DND-41 (cell line): Measurements from ENCODE around the gene MRPL24.

ENCODE experiments used
- ATAC-seq: fragments of 200-7000 bp; cut with Tn5 transposase; 3 replicates; pipeline ENCODE4 v1.9.1; 2021; ENCODE audit warnings: low read depth; ENCODE audit not compliant: insufficient read depth
- DNase-seq: peaks from one replicate; pipeline ENCODE4 v3.0.0-alpha.2; 2020
- H2AFZ ChIP-seq: 2 replicates; pipeline ENCODE4 v1.6.0; 2012; ENCODE audit warnings: low read depth, low read length
- H3K27ac ChIP-seq: 2 replicates; pipeline ENCODE4 v1.5.1; 2012; ENCODE audit warnings: low read length, inconsistent platforms
- H3K27me3 ChIP-seq: fragments of 200-600 bp; sonication (generic); 2 replicates; pipeline ENCODE4 v1.6.0; 2012; ENCODE audit warnings: low read length, mild to moderate bottlenecking, inconsistent platforms; ENCODE audit not compliant: insufficient read depth, poor library complexity
- H3K36me3 ChIP-seq: 2 replicates; pipeline ENCODE4 v1.5.1; 2012; ENCODE audit warnings: low read length, inconsistent platforms; ENCODE audit not compliant: insufficient read depth
- H3K4me1 ChIP-seq: 2 replicates; pipeline ENCODE4 v1.5.1; 2012; ENCODE audit warnings: mild to moderate bottlenecking, low read length; ENCODE audit not compliant: insufficient read depth
- H3K4me2 ChIP-seq: 2 replicates; pipeline ENCODE4 v1.6.0; 2012; ENCODE audit warnings: mild to moderate bottlenecking, moderate library complexity, low read length, inconsistent platforms; ENCODE audit not compliant: insufficient read depth
- H3K4me3 ChIP-seq, 2 experiments: fragments of 200-600 bp in 1 of 2; shearing (Covaris generic) in 1 of 2; 2 replicates each; pipeline ENCODE4 v1.5.1; 2012 to 2016; ENCODE audit warnings: inconsistent platforms in 2 of 2, low read length in 2 of 2, mild to moderate bottlenecking in 2 of 2, low read depth in 1 of 2, moderate library complexity in 1 of 2
- H3K79me2 ChIP-seq: 2 replicates; pipeline ENCODE4 v1.6.0; 2012; ENCODE audit warnings: low read length, inconsistent platforms; ENCODE audit not compliant: insufficient read depth
- H3K9ac ChIP-seq: 2 replicates; pipeline ENCODE4 v1.6.0; 2012; ENCODE audit warnings: low read depth, mild to moderate bottlenecking, inconsistent platforms, low read length, moderate library complexity
- H3K9me3 ChIP-seq: 2 replicates; pipeline ENCODE4 v1.5.1; 2012; ENCODE audit warnings: low read length, moderate library complexity, mild to moderate bottlenecking, inconsistent platforms; ENCODE audit not compliant: insufficient read depth, severe bottlenecking
- H4K20me1 ChIP-seq: 2 replicates; pipeline ENCODE4 v1.6.0; 2012; ENCODE audit warnings: low read length; ENCODE audit not compliant: insufficient read depth
- CTCF ChIP-seq: IDR thresholded peaks from 2 replicates; pipeline ENCODE4 v1.5.1; 2012; ENCODE audit warnings: borderline replicate concordance, low read length, moderate library complexity, mild to moderate bottlenecking; ENCODE audit not compliant: poor library complexity, severe bottlenecking; ENCODE audit errors: extremely low read depth
- EZH2 ChIP-seq: IDR thresholded peaks from 3 replicates; pipeline ENCODE4 v1.6.1; 2012; ENCODE audit warnings: borderline replicate concordance, low read depth, mild to moderate bottlenecking, moderate library complexity, low read length, inconsistent platforms; ENCODE audit not compliant: severe bottlenecking

Gene MRPL24

GRCh38 chr1:156786640-156787039 is 45.8 kb upstream of the MRPL24 start:
- H3K27me3 ChIP-seq: no peaks in the 10 kb centered on the region
- H4K20me1 ChIP-seq: peaks cover 22% of the 10 kb centered on the region
- H3K4me2 ChIP-seq: no peak overlapping the region
- no peaks in the 10 kb centered on the region for H3K9me3 ChIP-seq
- H3K4me1 ChIP-seq: no peaks in the 10 kb centered on the region
- H3K9ac ChIP-seq: no peak overlapping the region
- TF ChIP-seq EZH2: no peak
- TF ChIP-seq CTCF: no peak
- H3K36me3 ChIP-seq: peaks cover 88% of the 10 kb centered on the region
- no peak for ATAC-seq
- no peak overlapping the region for H3K4me3 ChIP-seq
- no peak overlapping the region for H2AFZ ChIP-seq
- no peak overlapping the region for H3K27ac ChIP-seq
- DNase-seq: no peak
- peaks cover 38% of the 10 kb centered on the region for H3K79me2 ChIP-seq

DNA sequence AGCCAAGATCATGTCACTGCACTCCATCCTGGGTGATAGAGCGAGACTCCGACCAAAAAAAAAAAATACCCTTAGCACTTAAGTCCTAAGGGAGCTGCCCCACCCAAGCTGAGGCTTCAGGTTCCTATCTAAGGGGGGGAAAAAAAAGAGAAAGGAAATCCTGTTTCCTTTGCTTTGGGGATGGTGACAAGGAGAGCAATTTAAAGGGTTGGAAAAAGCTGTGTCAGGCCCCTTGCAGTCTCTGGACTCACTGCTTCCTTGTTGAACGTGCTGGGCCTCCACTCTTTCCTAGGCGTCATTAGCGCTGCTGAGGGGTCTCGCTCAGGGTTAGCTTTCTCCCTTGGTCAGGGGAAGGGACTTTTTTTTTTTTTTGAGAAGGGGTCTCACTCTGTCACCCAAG is 44.6 kb upstream of the MRPL24 start:
- Histone ChIP-seq H3K27me3 (no peaks in the 10 kb centered on the region), H3K4me3 (no peak overlapping the region), H4K20me1 (peaks cover 29% of the 10 kb centered on the region), H3K9me3 (no peaks in the 10 kb centered on the region), H3K4me1 (no peaks in the 10 kb centered on the region), H3K79me2 (peaks cover 50% of the 10 kb centered on the region), H3K27ac (no peak overlapping the region), H3K4me2 (no peak overlapping the region), H3K9ac (no peak overlapping the region), H2AFZ (no peak overlapping the region), H3K36me3 (peaks cover 88% of the 10 kb centered on the region)
- DNase-seq (no peak), ATAC-seq (no peak)
- TF ChIP-seq EZH2 (no peak), CTCF (no peak)

GRCh38 chr1:156781585-156782186 is 40.8 kb upstream of the MRPL24 start:
- no peak overlapping the region for H3K9ac ChIP-seq
- ATAC-seq: no peak
- H3K9me3 ChIP-seq: no peaks in the 10 kb centered on the region
- TF ChIP-seq CTCF (no peak), EZH2 (no peak)
- no peak for DNase-seq
- no peak overlapping the region for H2AFZ ChIP-seq
- peaks cover 78% of the 10 kb centered on the region for H3K79me2 ChIP-seq
- H3K4me1 ChIP-seq: no peaks in the 10 kb centered on the region
- H4K20me1 ChIP-seq: peaks cover 39% of the 10 kb centered on the region
- H3K4me2 ChIP-seq: no peak overlapping the region
- H3K36me3 ChIP-seq: peaks cover 63% of the 10 kb centered on the region
- no peaks in the 10 kb centered on the region for H3K27me3 ChIP-seq
- no peak overlapping the region for H3K27ac ChIP-seq
- H3K4me3 ChIP-seq: no peak overlapping the region
